GM20431 (cell line): ENCODE results near the gene ST7.
"Not testable (repeated sequence)": the region's sequence is repeated elsewhere in the genome, so short reads cannot be mapped to it uniquely, and the experiment has no call there.

Experiments
- in situ Hi-C: fragments of 300-500 bp; cut with MseI, MboI; formaldehyde crosslinking; loops from one replicate; pipeline ENCODE4 v1.15.0; 2020; ENCODE audit warnings: low sequenced_read_pairs; ENCODE audit not compliant: unreplicated experiment

ST7 gene

GRCh38 chr7:116949941-116950801 lies 3.1 kb upstream of the ST7 start:
- in situ Hi-C loops, result no loop called here

GRCh38 chr7:116950889-116951351 lies 2.4 kb upstream of the ST7 start:
- in situ Hi-C loops, result no loop called here

GRCh38 chr7:116951366-116952292 lies 1.7 kb upstream of the ST7 start:
- in situ Hi-C loops, result no loop called here

GRCh38 chr7:116952635-116953371 lies 498 bp upstream of the ST7 start:
- in situ Hi-C loops, result no loop called here

- in situ Hi-C loops, result no loop called here
Observed at GRCh38 chr7:116953906-116954838, 871 bp downstream of the ST7 start.

GRCh38 chr7:116955340-116955739 lies 2.0 kb downstream of the ST7 start:
- in situ Hi-C loops, result no loop called here

- in situ Hi-C loops, result no loop called here
Observed at GRCh38 chr7:116955801-116956476, 2.6 kb downstream of the ST7 start.

GRCh38 chr7:116956477-116956804 lies 3.1 kb downstream of the ST7 start:
- in situ Hi-C loops, result no loop called here

GRCh38 chr7:116957874-116958273 lies 4.6 kb downstream of the ST7 start:
- in situ Hi-C loops, result no loop called here

GRCh38 chr7:116961966-116962673 lies 8.8 kb downstream of the ST7 start:
- in situ Hi-C loops, result not testable (repeated sequence)

- in situ Hi-C loops, result no loop called here
Observed at GRCh38 chr7:116963234-116963633, 9.9 kb downstream of the ST7 start.

GRCh38 chr7:116966601-116967000 lies 13.3 kb downstream of the ST7 start:
- in situ Hi-C loops, result no loop called here

- in situ Hi-C loops, result no loop called here
Observed at GRCh38 chr7:116967254-116967922, 14.1 kb downstream of the ST7 start.

- in situ Hi-C loops, result no loop called here
Observed at GRCh38 chr7:116967983-116968382, 14.7 kb downstream of the ST7 start.

- in situ Hi-C loops, result no loop called here
Observed at GRCh38 chr7:116968631-116969030, 15.3 kb downstream of the ST7 start.

GRCh38 chr7:116969371-116969902 lies 16.1 kb downstream of the ST7 start:
- in situ Hi-C loops, result no loop called here

GRCh38 chr7:116970238-116970910 lies 17.1 kb downstream of the ST7 start:
- in situ Hi-C loops, result no loop called here
